Measurements from ENCODE around the gene SOX6. TPM values are rescaled to one million over a fixed set of nuclear protein-coding genes. Genes with fewer than 3 reads are reported as not detected.

The SOX6 gene
- total and polyA plus RNA-seq, 2 of the 13 experiments (the other 11 are each of a cell fraction or from before 2014, with no cell fraction given) = 2.6 to 11.2 TPM

DNA sequence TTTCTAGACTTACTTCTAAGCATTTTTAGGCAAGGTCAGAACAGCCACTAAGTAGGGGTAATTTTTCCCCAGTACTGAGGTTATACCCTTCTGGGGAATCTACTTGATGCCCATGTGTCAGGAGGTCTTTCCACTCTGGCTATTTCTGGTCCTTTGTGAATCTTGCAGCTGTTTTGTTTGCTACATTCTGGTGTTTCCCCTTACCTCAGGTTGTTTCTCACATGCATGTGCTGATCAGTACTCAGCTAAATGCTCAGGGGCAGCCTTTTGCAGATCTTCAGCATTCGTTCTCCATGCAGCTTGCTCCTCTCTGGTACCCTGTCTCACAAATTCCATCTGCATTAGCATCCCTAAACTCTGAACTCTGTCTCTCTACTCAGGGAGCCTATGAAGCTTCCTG lies 303.6 kb downstream of the SOX6 start:
- BruUV-seq (replicated peaks) = no TSS peak
- TF ChIP-seq SATB2 (CRISPR knock-in tag; IDR thresholded peaks at IDR 0.05) (no peak), MYNN (CRISPR knock-in tag; IDR thresholded peaks at IDR 0.05; ENCODE audit: low read depth) (no peak), CENPT (CRISPR knock-in tag; IDR thresholded peaks at IDR 0.05; ENCODE audit: low read depth) (no peak), HNF4G (IDR thresholded peaks at IDR 0.05; ENCODE audit: borderline replicate concordance, low read depth, low read length) (no peak), HNF4G (CRISPR knock-in tag; IDR thresholded peaks at IDR 0.05; ENCODE audit: borderline replicate concordance, low read depth) (no peak), ZNF292 (CRISPR knock-in tag; IDR thresholded peaks at IDR 0.05; ENCODE audit: borderline replicate concordance, low read depth) (no peak), ZNF317 (CRISPR knock-in tag; IDR thresholded peaks at IDR 0.05) (no peak), IRF2 (CRISPR knock-in tag; IDR thresholded peaks at IDR 0.05) (no peak), JDP2 (CRISPR knock-in tag; IDR thresholded peaks at IDR 0.05; ENCODE audit: borderline replicate concordance) (no peak), HDAC1 (CRISPR knock-in tag; IDR thresholded peaks at IDR 0.05) (no peak), KDM1A (CRISPR knock-in tag; IDR thresholded peaks at IDR 0.05) (no peak), ZNF549 (CRISPR knock-in tag; IDR thresholded peaks at IDR 0.05) (no peak), ZNF605 (CRISPR knock-in tag; IDR thresholded peaks at IDR 0.05) (no peak), ERF (CRISPR knock-in tag; IDR thresholded peaks at IDR 0.05) (no peak)
- TF ChIP-seq, protein P1, sequence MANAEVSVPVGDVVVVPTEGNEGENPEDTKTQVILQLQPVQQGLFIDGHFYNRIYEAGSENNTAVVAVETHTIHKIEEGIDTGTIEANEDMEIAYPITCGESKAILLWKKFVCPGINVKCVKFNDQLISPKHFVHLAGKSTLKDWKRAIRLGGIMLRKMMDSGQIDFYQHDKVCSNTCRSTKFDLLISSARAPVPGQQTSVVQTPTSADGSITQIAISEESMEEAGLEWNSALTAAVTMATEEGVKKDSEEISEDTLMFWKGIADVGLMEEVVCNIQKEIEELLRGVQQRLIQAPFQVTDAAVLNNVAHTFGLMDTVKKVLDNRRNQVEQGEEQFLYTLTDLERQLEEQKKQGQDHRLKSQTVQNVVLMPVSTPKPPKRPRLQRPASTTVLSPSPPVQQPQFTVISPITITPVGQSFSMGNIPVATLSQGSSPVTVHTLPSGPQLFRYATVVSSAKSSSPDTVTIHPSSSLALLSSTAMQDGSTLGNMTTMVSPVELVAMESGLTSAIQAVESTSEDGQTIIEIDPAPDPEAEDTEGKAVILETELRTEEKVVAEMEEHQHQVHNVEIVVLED (CRISPR knock-in tag; IDR thresholded peaks at IDR 0.05; ENCODE audit: borderline replicate concordance) = no peak
- TF ChIP-seq, protein P2, sequence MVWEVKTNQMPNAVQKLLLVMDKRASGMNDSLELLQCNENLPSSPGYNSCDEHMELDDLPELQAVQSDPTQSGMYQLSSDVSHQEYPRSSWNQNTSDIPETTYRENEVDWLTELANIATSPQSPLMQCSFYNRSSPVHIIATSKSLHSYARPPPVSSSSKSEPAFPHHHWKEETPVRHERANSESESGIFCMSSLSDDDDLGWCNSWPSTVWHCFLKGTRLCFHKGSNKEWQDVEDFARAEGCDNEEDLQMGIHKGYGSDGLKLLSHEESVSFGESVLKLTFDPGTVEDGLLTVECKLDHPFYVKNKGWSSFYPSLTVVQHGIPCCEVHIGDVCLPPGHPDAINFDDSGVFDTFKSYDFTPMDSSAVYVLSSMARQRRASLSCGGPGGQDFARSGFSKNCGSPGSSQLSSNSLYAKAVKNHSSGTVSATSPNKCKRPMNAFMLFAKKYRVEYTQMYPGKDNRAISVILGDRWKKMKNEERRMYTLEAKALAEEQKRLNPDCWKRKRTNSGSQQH (CRISPR knock-in tag; IDR thresholded peaks at IDR 0.05; ENCODE audit: low read depth) = no peak
- TF ChIP-seq, protein P3, sequence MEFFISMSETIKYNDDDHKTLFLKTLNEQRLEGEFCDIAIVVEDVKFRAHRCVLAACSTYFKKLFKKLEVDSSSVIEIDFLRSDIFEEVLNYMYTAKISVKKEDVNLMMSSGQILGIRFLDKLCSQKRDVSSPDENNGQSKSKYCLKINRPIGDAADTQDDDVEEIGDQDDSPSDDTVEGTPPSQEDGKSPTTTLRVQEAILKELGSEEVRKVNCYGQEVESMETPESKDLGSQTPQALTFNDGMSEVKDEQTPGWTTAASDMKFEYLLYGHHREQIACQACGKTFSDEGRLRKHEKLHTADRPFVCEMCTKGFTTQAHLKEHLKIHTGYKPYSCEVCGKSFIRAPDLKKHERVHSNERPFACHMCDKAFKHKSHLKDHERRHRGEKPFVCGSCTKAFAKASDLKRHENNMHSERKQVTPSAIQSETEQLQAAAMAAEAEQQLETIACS (CRISPR knock-in tag; IDR thresholded peaks at IDR 0.05) = no peak
- ATAC-seq = no peak
- Histone ChIP-seq H3K4me2 (ENCODE audit: low read depth, low read length) (no peak overlapping the region), H3K36me3 (replicated peaks in 1 of 2; ENCODE audit: control insufficient read depth in 1 of 2, insufficient read depth in 2 of 2, low read length in 2 of 2) (no peaks in the 10 kb centered on the region), H3K9ac (ENCODE audit: insufficient read depth, low read depth, low read length) (no peak overlapping the region), H3K79me2 (ENCODE audit: insufficient read depth, low read length) (no peaks in the 10 kb centered on the region), H3K4me3 (replicated peaks in 1 of 3; ENCODE audit: insufficient read depth in 1 of 3, low read depth in 2 of 3, low read length in 3 of 3) (no peak overlapping the region), H3K27me3 (ENCODE audit: control insufficient read depth in 1 of 2, insufficient read depth in 2 of 2, low read length in 2 of 2) (no peaks in the 10 kb centered on the region), H3K27ac (ENCODE audit: extremely low read length, insufficient read depth, low read length) (no peak overlapping the region), H2AFZ (ENCODE audit: low read length) (no peak overlapping the region), H4K20me1 (ENCODE audit: insufficient read depth, low read length) (no peaks in the 10 kb centered on the region), H3K9me3 (ENCODE audit: low read length) (no peaks in the 10 kb centered on the region), H3K4me1 (ENCODE audit: insufficient read depth, low read length) (no peaks in the 10 kb centered on the region)
- ChIA-PET CTCF (ENCODE audit: low intra/inter-chr PET ratio, low total read pairs) (no interaction called here), POLR2A (no interaction called here)
- no peak for DNase-seq (ENCODE audit: low spot score)
- intact Hi-C loops (cut with micrococcal nuclease; ENCODE audit: unreplicated experiment) = no loop called here
- in situ Hi-C loops (cut with HindIII; ENCODE audit: extremely low pct_ligation_motif_present, low pct_unique_long_range_greater_than_20kb) = no loop called here
- no peak for FAIRE-seq
- WGBS (ENCODE audit: low lambda C conversion rate) = 6% methylated on average over 1 of the region's 1 CpG
